GM12873 (cell line): ENCODE measurements around the gene KLHL20.

Source experiments
- CTCF ChIP-seq: IDR thresholded peaks from 2 replicates; pipeline ENCODE4 v1.5.1; 2012; ENCODE audit warnings: low read depth, mild to moderate bottlenecking, moderate library complexity, low read length, control low read depth; ENCODE audit not compliant: insufficient read depth; ENCODE audit errors: missing control alignments

The KLHL20 gene

GRCh38 chr1:173768827-173769226, 54.0 kb downstream of the KLHL20 start:
- no peak for TF ChIP-seq CTCF

GRCh38 chr1:173771560-173771959, 56.8 kb downstream of the KLHL20 start:
- no peak for TF ChIP-seq CTCF

- no peak for TF ChIP-seq CTCF
Measured at GRCh38 chr1:173775578-173776226, 60.9 kb downstream of the KLHL20 start.

GRCh38 chr1:173779936-173780335, 65.2 kb downstream of the KLHL20 start:
- no peak for TF ChIP-seq CTCF

- no peak for TF ChIP-seq CTCF
Measured at GRCh38 chr1:173784997-173785396, 70.2 kb downstream of the KLHL20 start.

GRCh38 chr1:173789841-173790240, 75.1 kb downstream of the KLHL20 start:
- no peak for TF ChIP-seq CTCF

- TF ChIP-seq CTCF = no peak
Measured at GRCh38 chr1:173798078-173798477, 83.3 kb downstream of the KLHL20 start.
